Mesenchymal stem cell (in vitro differentiated cells and primary cell): ENCODE measurements around the gene NIBAN1.

ENCODE experiments used
- DNase-seq: peaks from one replicate; pipeline ENCODE4 v3.0.0-alpha.2; 2013
- H2AFZ ChIP-seq: one replicate; pipeline ENCODE4 v1.6.1; 2013; ENCODE audit warnings: low read depth, mild to moderate bottlenecking, control low read depth, inconsistent platforms, low read length, moderate library complexity
- H2AK5ac ChIP-seq: 2 replicates; pipeline ENCODE4 v1.6.1; 2013; ENCODE audit warnings: low read length, moderate library complexity, mild to moderate bottlenecking, inconsistent platforms; ENCODE audit not compliant: severe bottlenecking
- H2BK120ac ChIP-seq: one replicate; pipeline ENCODE4 v1.6.1; 2013; ENCODE audit warnings: low read depth, mild to moderate bottlenecking, inconsistent platforms, low read length, moderate library complexity
- H2BK12ac ChIP-seq, 2 experiments: one replicate each; pipeline ENCODE4 v1.6.1; 2013; ENCODE audit warnings: inconsistent platforms in 2 of 2, low read length in 2 of 2, mild to moderate bottlenecking in 2 of 2, moderate library complexity in 2 of 2, control low read depth in 1 of 2
- H2BK15ac ChIP-seq: one replicate; pipeline ENCODE4 v1.6.1; 2013; ENCODE audit warnings: mild to moderate bottlenecking, low read depth, inconsistent platforms; ENCODE audit not compliant: poor library complexity, severe bottlenecking
- H2BK5ac ChIP-seq: 2 replicates; pipeline ENCODE4 v1.6.1; 2013; ENCODE audit warnings: low read depth, mild to moderate bottlenecking, low read length, control low read depth, inconsistent platforms; ENCODE audit not compliant: poor library complexity, severe bottlenecking
- H3K14ac ChIP-seq, 2 experiments: one replicate each; pipeline ENCODE4 v1.6.1; 2013; ENCODE audit warnings: inconsistent platforms in 2 of 2, low read length in 2 of 2, control low read depth in 1 of 2, mild to moderate bottlenecking in 1 of 2, moderate library complexity in 1 of 2
- H3K18ac ChIP-seq, 2 experiments: one replicate each; pipeline ENCODE4 v1.6.1; 2013; ENCODE audit warnings: inconsistent platforms in 2 of 2, low read length in 2 of 2, control low read depth in 1 of 2, low read depth in 1 of 2, mild to moderate bottlenecking in 1 of 2
- H3K23ac ChIP-seq, 2 experiments: one replicate each; pipeline ENCODE4 v1.6.1; 2013; ENCODE audit warnings: inconsistent platforms in 2 of 2, low read length in 2 of 2, mild to moderate bottlenecking in 2 of 2, moderate library complexity in 2 of 2, control low read depth in 1 of 2
- H3K27ac ChIP-seq: 2 replicates; pipeline ENCODE4 v1.5.1; 2013; ENCODE audit warnings: mild to moderate bottlenecking, moderate library complexity, low read length, control low read depth, inconsistent platforms; ENCODE audit not compliant: poor library complexity, severe bottlenecking
- H3K27me3 ChIP-seq, 2 experiments: 2 replicates each; pipeline versions ENCODE4 v1.6.1 to v1.7.0; 2013; ENCODE audit warnings: low read length in 2 of 2, mild to moderate bottlenecking in 2 of 2, moderate library complexity in 2 of 2, control low read depth in 1 of 2, inconsistent platforms in 1 of 2; ENCODE audit not compliant: control insufficient read depth in 1 of 2, insufficient read depth in 1 of 2
- H3K36me3 ChIP-seq, 2 experiments: 2 replicates each; pipeline versions ENCODE4 v1.6.1 to v1.7.0; 2013; ENCODE audit warnings: low read length in 2 of 2, control low read depth in 1 of 2, inconsistent platforms in 1 of 2, low read depth in 1 of 2, mild to moderate bottlenecking in 1 of 2; ENCODE audit not compliant: insufficient read depth in 2 of 2, control insufficient read depth in 1 of 2
- H3K4ac ChIP-seq, 2 experiments: one replicate each; pipeline ENCODE4 v1.6.1; 2013; ENCODE audit warnings: inconsistent platforms in 2 of 2, low read length in 2 of 2, mild to moderate bottlenecking in 2 of 2, moderate library complexity in 2 of 2, control low read depth in 1 of 2, low read depth in 1 of 2
- H3K4me1 ChIP-seq: 2 replicates; pipeline ENCODE4 v1.6.1; 2013; ENCODE audit warnings: low read depth, low read length, control low read depth; ENCODE audit not compliant: control insufficient read depth, insufficient read depth
- H3K4me2 ChIP-seq: 2 replicates; pipeline ENCODE4 v1.6.1; 2013; ENCODE audit warnings: low read length, mild to moderate bottlenecking, inconsistent platforms; ENCODE audit not compliant: poor library complexity, severe bottlenecking
- H3K4me3 ChIP-seq, 2 experiments: 2 replicates each; pipeline versions ENCODE4 v1.5.1 to v1.7.0; 2013; ENCODE audit warnings: low read length in 2 of 2, mild to moderate bottlenecking in 2 of 2, control low read depth in 1 of 2, low read depth in 1 of 2; ENCODE audit not compliant: insufficient read depth in 1 of 2
- H3K79me1 ChIP-seq: replicated peaks from 2 replicates; pipeline ENCODE4 v1.6.1; 2013; ENCODE audit warnings: mild to moderate bottlenecking, control low read depth, low read length, inconsistent platforms; ENCODE audit not compliant: poor library complexity, severe bottlenecking
- H3K9ac ChIP-seq: 2 replicates; pipeline ENCODE4 v1.7.0; 2013; ENCODE audit warnings: mild to moderate bottlenecking, low read length, moderate library complexity
- H3K9me3 ChIP-seq: 2 replicates; pipeline ENCODE4 v1.7.0; 2013; ENCODE audit warnings: mild to moderate bottlenecking, low read length; ENCODE audit not compliant: control insufficient read depth
- H4K8ac ChIP-seq: one replicate; pipeline ENCODE4 v1.6.1; 2013; ENCODE audit warnings: inconsistent platforms, mild to moderate bottlenecking, low read length, moderate library complexity
- H4K91ac ChIP-seq: one replicate; pipeline ENCODE4 v1.6.1; 2013; ENCODE audit warnings: mild to moderate bottlenecking, low read length, inconsistent platforms
- WGBS: methylation state at CpG from one replicate; pipeline ENCODE4 v1.1.7; 2013; ENCODE audit warnings: mixed read lengths; 5-methylcytosine and 5-hydroxymethylcytosine counted together

NIBAN1 gene

DNA sequence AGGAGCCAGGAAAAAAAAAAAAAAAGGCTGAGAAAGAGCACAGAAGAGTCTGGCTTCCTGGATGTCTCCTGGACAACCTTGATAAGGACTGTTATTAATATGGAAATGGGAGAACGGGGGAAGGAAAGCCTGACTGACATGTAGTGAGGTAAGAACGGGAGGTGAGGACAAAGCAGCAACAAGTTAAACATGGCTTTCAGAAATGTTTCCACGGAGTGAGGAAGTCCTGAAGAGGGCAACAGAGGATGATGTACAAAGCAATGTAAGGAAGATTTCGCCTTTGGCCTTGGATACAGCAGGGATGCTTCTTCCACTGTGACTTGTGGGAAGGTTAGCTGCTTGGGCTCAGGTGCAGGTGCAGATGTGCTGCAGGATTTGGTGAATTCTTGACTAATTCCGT lies 11.9 kb upstream of the NIBAN1 start:
- Histone ChIP-seq H3K4ac (no peak overlapping the region), H3K4me2 (no peak overlapping the region), H3K4me1 (no peaks in the 10 kb centered on the region), H2AK5ac (no peak overlapping the region), H2BK5ac (no peak overlapping the region), H3K9me3 (no peaks in the 10 kb centered on the region), H3K36me3 (no peaks in the 10 kb centered on the region), H3K4me3 (no peak overlapping the region), H3K27me3 (peaks cover 0 to 5% of the 10 kb centered on the region in 2 experiments), H3K79me1 (no peaks in the 10 kb centered on the region), H3K23ac (no peak overlapping the region), H2BK15ac (no peak overlapping the region), H4K91ac (no peak overlapping the region), H3K14ac (no peak overlapping the region), H3K27ac (no peak overlapping the region), H2AFZ (peak overlapping the region; percentile 56), H2BK120ac (no peak overlapping the region), H3K18ac (no peak overlapping the region), H4K8ac (no peak overlapping the region), H2BK12ac (no peak overlapping the region), H3K9ac (peak overlapping the region; percentile 67)
- 31% methylated on average over 4 of the region's 5 CpGs for WGBS
- peak; percentile 50 for DNase-seq

DNA sequence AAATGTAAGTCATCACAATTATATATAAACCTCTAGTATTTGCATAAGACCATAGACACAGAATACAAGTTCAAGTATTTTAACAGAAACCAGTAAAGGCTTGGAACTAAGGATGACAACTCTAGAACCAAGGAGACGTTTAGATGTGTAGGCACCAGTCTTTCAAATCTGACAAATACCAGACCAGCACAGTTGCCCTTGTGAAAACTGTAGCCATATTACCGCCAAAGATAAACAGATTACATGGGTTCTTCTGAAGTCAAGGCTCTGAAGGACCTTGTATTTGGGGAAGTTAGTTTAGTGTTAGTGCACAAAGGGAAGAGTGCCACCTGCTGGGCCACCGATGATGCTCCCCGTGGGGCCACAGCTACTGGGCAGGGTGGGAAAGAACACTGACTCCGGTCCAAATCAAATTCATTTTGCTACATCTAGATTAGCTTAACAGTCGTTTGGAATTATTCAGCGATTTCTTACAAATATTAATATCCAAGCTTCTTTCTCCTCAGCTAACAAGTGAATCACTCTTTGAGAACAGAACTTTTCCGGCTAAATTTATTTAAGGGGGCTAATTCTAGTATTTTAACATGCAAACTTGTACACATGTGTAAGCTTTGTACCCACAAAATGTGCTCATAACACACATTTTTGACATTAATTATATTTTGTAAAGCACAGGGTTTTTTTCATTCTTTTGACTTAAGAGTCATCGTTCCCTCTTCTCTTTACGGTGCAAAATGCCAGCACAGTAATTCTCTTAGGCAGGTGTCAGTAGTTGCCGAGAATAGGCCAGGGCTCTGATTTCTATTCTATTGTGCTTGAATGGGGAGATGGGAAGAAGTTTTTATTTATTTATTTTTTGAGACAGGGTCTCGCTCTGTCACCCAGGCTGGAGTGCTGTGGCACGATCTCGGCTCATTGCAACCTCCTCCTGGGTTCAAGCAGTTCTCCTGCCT lies 8.0 kb upstream of the NIBAN1 start:
- Histone ChIP-seq H3K9me3 (no peaks in the 10 kb centered on the region), H3K23ac (no peak overlapping the region)
- 56% methylated on average over 11 of the region's 14 CpGs for WGBS

GRCh38 chr1:184980726-184981125 lies 6.4 kb upstream of the NIBAN1 start:
- Histone ChIP-seq H3K9ac (no peak overlapping the region), H2BK5ac (no peak overlapping the region), H3K23ac (no peak overlapping the region), H3K79me1 (no peaks in the 10 kb centered on the region), H3K4me1 (no peaks in the 10 kb centered on the region), H4K8ac (no peak overlapping the region), H2BK15ac (no peak overlapping the region), H3K14ac (no peak overlapping the region), H3K27me3 (no peaks in the 10 kb centered on the region), H2AFZ (no peak overlapping the region), H2AK5ac (no peak overlapping the region), H2BK120ac (no peak overlapping the region), H3K4ac (no peak overlapping the region), H2BK12ac (no peak overlapping the region), H3K27ac (no peak overlapping the region), H4K91ac (no peak overlapping the region), H3K4me3 (no peak overlapping the region), H3K4me2 (no peak overlapping the region), H3K9me3 (no peaks in the 10 kb centered on the region), H3K18ac (no peak overlapping the region), H3K36me3 (no peaks in the 10 kb centered on the region)
- 95% methylated on average over 1 of the region's 1 CpG for WGBS
- no peak for DNase-seq

More for the DNA sequence above, 8.0 kb upstream of the NIBAN1 start:
- no peak overlapping the region for H3K14ac ChIP-seq
- H3K27ac ChIP-seq: no peak overlapping the region
- no peak overlapping the region for H2AFZ ChIP-seq
- peaks cover 0 to 5% of the 10 kb centered on the region in 2 experiments for H3K27me3 ChIP-seq
- peak overlapping the region; percentile 11 for H3K9ac ChIP-seq
- H2BK5ac ChIP-seq: no peak overlapping the region
- no peak overlapping the region for H4K8ac ChIP-seq
- H3K36me3 ChIP-seq: no peaks in the 10 kb centered on the region
- no peak overlapping the region for H3K4me3 ChIP-seq
- H2BK12ac ChIP-seq: no peak overlapping the region
- peak; percentile 82 for DNase-seq
- H2AK5ac ChIP-seq: no peak overlapping the region
- H3K79me1 ChIP-seq: no peaks in the 10 kb centered on the region
- no peaks in the 10 kb centered on the region for H3K4me1 ChIP-seq
- H2BK120ac ChIP-seq: no peak overlapping the region
- H3K4me2 ChIP-seq: no peak overlapping the region
- H2BK15ac ChIP-seq: no peak overlapping the region
- H4K91ac ChIP-seq: no peak overlapping the region
- H3K4ac ChIP-seq: no peak overlapping the region
- H3K18ac ChIP-seq: no peak overlapping the region

DNA sequence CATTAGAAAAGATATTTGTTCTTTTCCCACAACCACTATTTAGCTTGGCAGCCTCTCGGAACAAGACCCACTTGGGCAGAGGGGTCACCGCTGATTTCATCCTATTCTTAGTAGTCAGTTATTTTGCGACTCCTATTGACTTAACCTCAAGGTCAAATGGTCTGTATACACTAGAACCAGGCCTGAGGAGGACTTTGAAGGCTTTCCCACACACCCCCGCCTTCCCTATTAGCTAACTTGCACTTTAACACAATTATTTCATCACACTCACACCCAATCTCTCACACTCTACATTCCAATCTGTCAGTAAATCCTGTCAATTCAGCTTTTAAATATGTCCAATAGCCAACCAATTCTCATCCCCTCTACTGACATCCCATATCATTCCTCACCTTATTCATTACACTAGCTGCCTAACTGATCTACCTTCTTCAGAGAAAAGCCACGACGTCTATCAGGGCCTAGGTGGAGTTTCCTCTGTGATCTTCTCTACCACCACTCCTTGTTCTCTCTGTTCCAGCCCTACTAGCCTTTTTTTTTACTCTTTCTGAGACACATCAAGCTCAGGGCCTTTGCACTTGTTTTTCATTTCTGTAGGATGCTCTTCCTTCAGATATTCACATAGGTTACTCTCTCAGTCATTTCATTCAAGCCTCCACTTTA lies 1.0 kb upstream of the NIBAN1 start:
- Histone ChIP-seq H3K18ac (no peak overlapping the region), H3K4me1 (peaks cover 12% of the 10 kb centered on the region), H3K4me3 (no peak overlapping the region), H3K4me2 (no peak overlapping the region), H2BK15ac (no peak overlapping the region), H4K91ac (no peak overlapping the region), H2BK120ac (no peak overlapping the region), H2AFZ (no peak overlapping the region), H2BK12ac (no peak overlapping the region), H3K14ac (no peak overlapping the region), H3K4ac (no peak overlapping the region), H4K8ac (no peak overlapping the region), H3K9ac (no peak overlapping the region), H3K9me3 (no peaks in the 10 kb centered on the region), H3K79me1 (no peaks in the 10 kb centered on the region), H3K27me3 (peaks cover 0 to 5% of the 10 kb centered on the region in 2 experiments), H2AK5ac (no peak overlapping the region), H3K27ac (no peak overlapping the region), H2BK5ac (no peak overlapping the region), H3K36me3 (no peaks in the 10 kb centered on the region), H3K23ac (no peak overlapping the region)
- WGBS: 62% methylated on average over 6 of the region's 6 CpGs
- peak; percentile 27 for DNase-seq
